Esophagus squamous epithelium (tissue), 5 donors: ENCODE data around the gene TRPM8. TPM values are rescaled to one million over a fixed set of nuclear protein-coding genes. Genes with fewer than 3 reads are reported as not detected.

Experiments used
- DNase-seq: peaks from one replicate; lab custom pipeline; 2025; lab: John Stamatoyannopoulos, UW
- H3K27ac ChIP-seq, 4 donors: fragments of 200-600 bp; sonication (generic); one replicate each; pipeline ENCODE4 v1.5.1; 2016 to 2019; ENCODE audit warnings: mild to moderate bottlenecking in 1 of 4
- H3K27me3 ChIP-seq, 4 donors: fragments of 200-600 bp; sonication (generic); 1 replicate in 3 of 4; 2 replicates in 1 of 4; pipeline versions ENCODE4 v1.5.1 to v1.6.0; 2017 to 2021; ENCODE audit warnings: antibody characterized with exemption in 1 of 4
- H3K36me3 ChIP-seq, 3 donors: fragments of 200-600 bp; sonication (generic); one replicate each; pipeline ENCODE4 v1.5.1; 2016 to 2019
- H3K4me1 ChIP-seq, 3 donors: fragments of 200-600 bp; sonication (generic); one replicate each; pipeline ENCODE4 v1.5.1; 2017 to 2019
- H3K4me3 ChIP-seq, 4 donors: fragments of 200-600 bp; sonication (generic); 1 replicate in 3 of 4; 2 replicates in 1 of 4; pipeline ENCODE4 v1.5.1; 2016 to 2019; ENCODE audit warnings: mild to moderate bottlenecking in 2 of 4, moderate library complexity in 1 of 4
- H3K9me3 ChIP-seq, 3 donors: fragments of 200-600 bp; sonication (generic); one replicate each; pipeline ENCODE4 v1.5.1; 2016 to 2019
- POLR2A ChIP-seq, 4 donors: fragments of 450-650 bp; IDR thresholded peaks; one replicate each; pipeline ENCODE4 v1.6.1; 2017; ENCODE audit warnings: antibody characterized with exemption in 4 of 4, mild to moderate bottlenecking in 4 of 4, moderate library complexity in 3 of 4
- WGBS, 2 donors: methylation state at CpG; one replicate each; pipeline ENCODE4 v1.1.5; 2018; 5-methylcytosine and 5-hydroxymethylcytosine counted together
- intact Hi-C: fragments of 100-400 bp; cut with DNase I; formaldehyde crosslinking; loops from one replicate; pipeline ENCODE4 v1.15.0; 2022
- total RNA-seq, 4 donors: library from RNA; depleted of rRNA; stranded (reverse); fragments of >200 nt; gene quantifications; one replicate each; pipeline ENCODE4 v1.1.0, GENCODE V29; 2016
- TF ChIP-seq, protein P1 (sequence below), 6 experiments: fragments of 450-650 bp in 4 of 6; fragments of 200-600 bp in 2 of 6; sonication (generic) in 2 of 6; IDR thresholded peaks; one replicate each; pipeline ENCODE4 v1.5.1; 2016 to 2019; ENCODE audit warnings: antibody characterized with exemption in 6 of 6, mild to moderate bottlenecking in 4 of 6, moderate library complexity in 4 of 6
- donor health status: DM: yes; HTN: yes; CAD: no.

Gene TRPM8
- total RNA-seq, 4 donors from 2014 or later: not detected

DNA sequence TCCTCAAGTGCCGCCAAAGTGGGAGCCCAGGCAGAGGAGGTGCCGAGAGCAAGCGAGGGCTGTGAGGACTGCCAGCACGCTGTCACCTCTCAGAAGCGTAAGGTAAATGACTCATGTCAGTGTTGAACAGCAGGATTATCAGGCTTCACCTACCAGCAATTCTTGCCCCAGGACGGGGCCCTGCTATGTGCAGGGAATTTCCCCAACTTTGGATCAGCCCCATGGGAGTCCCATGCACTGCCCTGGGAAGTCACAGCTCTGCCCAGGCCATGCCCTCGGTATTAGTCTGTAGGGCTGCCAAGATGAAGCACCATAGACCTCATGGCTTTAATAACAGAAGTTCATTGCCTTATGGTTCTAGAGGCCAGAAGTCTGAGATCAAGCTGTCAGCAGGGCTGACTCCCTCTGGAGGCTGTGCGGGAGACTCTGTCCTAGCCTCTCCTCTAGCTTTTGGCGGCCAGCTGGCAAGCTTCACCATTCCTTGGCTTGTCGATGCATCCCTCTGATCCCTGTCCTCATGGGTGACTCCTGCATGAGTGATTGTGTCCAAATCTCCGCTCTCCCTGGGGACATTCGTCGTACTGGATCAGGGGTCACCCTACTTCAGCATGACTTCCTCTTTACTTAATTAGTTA is 55.9 kb downstream of the TRPM8 start:
- Histone ChIP-seq H3K27ac (no peak overlapping the region), H3K9me3 (no peaks in the 10 kb centered on the region), H3K36me3 (no peaks in the 10 kb centered on the region), H3K4me3 (peak overlapping the region in 1 of 4 donors; percentile 18), H3K27me3 (peaks cover 0 to 87% (median 0%) of the 10 kb centered on the region in 4 donors), H3K4me1 (peaks cover 5 to 41% (median 6%) of the 10 kb centered on the region in 3 donors)
- no peak for DNase-seq
- no peak for TF ChIP-seq POLR2A (IDR thresholded peaks at IDR 0.05)
- TF ChIP-seq, protein P1, sequence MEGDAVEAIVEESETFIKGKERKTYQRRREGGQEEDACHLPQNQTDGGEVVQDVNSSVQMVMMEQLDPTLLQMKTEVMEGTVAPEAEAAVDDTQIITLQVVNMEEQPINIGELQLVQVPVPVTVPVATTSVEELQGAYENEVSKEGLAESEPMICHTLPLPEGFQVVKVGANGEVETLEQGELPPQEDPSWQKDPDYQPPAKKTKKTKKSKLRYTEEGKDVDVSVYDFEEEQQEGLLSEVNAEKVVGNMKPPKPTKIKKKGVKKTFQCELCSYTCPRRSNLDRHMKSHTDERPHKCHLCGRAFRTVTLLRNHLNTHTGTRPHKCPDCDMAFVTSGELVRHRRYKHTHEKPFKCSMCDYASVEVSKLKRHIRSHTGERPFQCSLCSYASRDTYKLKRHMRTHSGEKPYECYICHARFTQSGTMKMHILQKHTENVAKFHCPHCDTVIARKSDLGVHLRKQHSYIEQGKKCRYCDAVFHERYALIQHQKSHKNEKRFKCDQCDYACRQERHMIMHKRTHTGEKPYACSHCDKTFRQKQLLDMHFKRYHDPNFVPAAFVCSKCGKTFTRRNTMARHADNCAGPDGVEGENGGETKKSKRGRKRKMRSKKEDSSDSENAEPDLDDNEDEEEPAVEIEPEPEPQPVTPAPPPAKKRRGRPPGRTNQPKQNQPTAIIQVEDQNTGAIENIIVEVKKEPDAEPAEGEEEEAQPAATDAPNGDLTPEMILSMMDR (IDR thresholded peaks at IDR 0.05): no peak
- intact Hi-C loops: loop anchor here (10.0 kb wide), 2 partner anchors 532 to 572 kb away; no protein-coding TSS in a partner anchor
- WGBS, 2 donors: 48 to 50% methylated on average over 7 to 8 of the region's 13 CpGs

DNA sequence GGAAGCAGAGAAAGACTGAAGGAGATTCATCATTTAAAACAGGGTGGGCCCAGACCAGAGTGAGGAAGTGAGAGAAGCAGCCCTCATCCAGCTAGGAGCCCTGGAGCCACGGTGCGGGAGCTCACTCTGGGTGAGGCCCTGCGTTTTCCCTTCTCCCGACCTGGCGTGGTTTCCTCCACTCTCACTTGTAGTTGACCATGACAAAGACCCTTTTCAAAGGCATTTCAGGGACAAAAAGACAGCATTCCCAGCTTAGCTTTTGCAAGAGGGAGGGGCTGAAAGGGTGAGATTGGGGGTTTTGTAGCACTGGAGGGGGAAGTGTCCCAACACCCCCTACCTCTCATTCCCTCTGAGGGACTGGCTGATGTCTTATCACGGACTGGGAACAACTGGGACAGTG is 56.6 kb downstream of the TRPM8 start:
- Histone ChIP-seq H3K27ac (no peak overlapping the region), H3K27me3 (peaks cover 0 to 85% (median 0%) of the 10 kb centered on the region in 4 donors), H3K4me1 (peaks cover 5 to 41% (median 6%) of the 10 kb centered on the region in 3 donors), H3K36me3 (no peaks in the 10 kb centered on the region), H3K4me3 (no peak overlapping the region), H3K9me3 (no peaks in the 10 kb centered on the region)
- intact Hi-C loops: loop anchor here (10.0 kb wide), 2 partner anchors 531 to 571 kb away; no protein-coding TSS in a partner anchor
- DNase-seq: no peak
- WGBS, 2 donors: 78 to 79% methylated on average over 6 of the region's 6 CpGs
- no peak for TF ChIP-seq POLR2A (IDR thresholded peaks at IDR 0.05)
- TF ChIP-seq, protein P1 (IDR thresholded peaks at IDR 0.05): no peak

DNA sequence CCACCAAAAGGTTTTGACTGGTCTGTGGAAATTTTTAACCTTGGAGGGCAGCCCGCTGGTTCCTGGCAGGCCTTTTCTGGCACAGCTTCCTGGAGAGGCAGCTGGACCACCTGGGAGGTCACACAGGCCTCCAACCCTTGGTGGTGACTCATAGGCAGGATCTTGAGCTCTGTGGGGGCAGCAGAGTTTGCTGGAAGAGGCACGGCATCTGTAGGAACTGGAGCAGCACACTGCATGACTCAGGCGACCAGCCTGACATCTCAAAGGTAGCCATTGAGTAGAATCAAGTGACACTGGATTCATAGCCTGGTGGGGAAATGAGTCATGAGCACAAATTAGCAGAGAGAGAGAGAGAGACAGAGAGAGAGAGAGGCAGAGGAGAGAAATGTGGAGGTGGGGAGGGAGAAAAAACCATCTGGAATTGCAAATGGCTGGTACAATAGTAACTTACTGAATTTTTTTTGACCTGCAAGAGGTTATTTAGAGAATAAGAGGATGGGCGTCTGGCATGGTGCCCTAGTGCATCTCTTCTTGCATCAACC is 57.4 kb downstream of the TRPM8 start:
- Histone ChIP-seq H3K4me1 (peaks cover 5 to 41% (median 6%) of the 10 kb centered on the region in 3 donors), H3K27me3 (peaks cover 0 to 77% (median 0%) of the 10 kb centered on the region in 4 donors), H3K4me3 (no peak overlapping the region), H3K9me3 (no peaks in the 10 kb centered on the region), H3K36me3 (no peaks in the 10 kb centered on the region), H3K27ac (no peak overlapping the region)
- TF ChIP-seq POLR2A (IDR thresholded peaks at IDR 0.05): no peak
- TF ChIP-seq, protein P1 (IDR thresholded peaks at IDR 0.05): no peak
- DNase-seq: no peak
- intact Hi-C loops: loop anchor here (10.0 kb wide), 2 partner anchors 530 to 570 kb away; no protein-coding TSS in a partner anchor
- 14 to 27% methylated on average over 3 of the region's 4 CpGs for WGBS, 2 donors

DNA sequence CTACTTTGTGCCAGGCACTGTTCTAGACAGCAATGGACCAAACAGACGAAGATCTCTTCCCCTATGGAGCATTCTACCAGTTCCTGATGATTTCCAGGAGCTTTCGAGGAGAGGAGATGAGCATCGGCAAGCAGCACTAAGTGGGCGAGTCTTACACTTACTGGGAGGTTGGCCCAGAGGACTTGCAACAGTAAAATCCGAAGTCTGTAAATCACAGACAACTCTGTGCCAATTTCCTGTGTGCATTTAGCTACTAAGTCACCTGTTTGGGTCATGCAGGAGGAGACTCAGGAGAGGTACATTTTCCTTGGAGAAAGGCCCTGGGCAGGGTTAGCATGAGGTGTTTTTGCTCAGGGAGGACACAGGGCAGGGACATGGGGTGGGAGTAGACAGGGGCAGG is 58.9 kb downstream of the TRPM8 start:
- 54 to 73% methylated on average over 4 of the region's 5 CpGs for WGBS, 2 donors
- TF ChIP-seq, protein P1 (IDR thresholded peaks at IDR 0.05): no peak
- no peak for TF ChIP-seq POLR2A (IDR thresholded peaks at IDR 0.05)
- Histone ChIP-seq H3K4me3 (no peak overlapping the region), H3K27ac (no peak overlapping the region), H3K9me3 (no peaks in the 10 kb centered on the region), H3K27me3 (peaks cover 0 to 66% (median 0%) of the 10 kb centered on the region in 4 donors), H3K4me1 (peaks cover 5 to 41% (median 6%) of the 10 kb centered on the region in 3 donors), H3K36me3 (no peaks in the 10 kb centered on the region)
- intact Hi-C loops: loop anchor here (10.0 kb wide), 2 partner anchors 529 to 569 kb away; no protein-coding TSS in a partner anchor
- no peak for DNase-seq
